HepG2 (cell line): ENCODE data around the gene GPRC5D. TPM values are rescaled to one million over a fixed set of nuclear protein-coding genes. Genes with fewer than 3 reads are reported as not detected.

Experiments used
- ATAC-seq: fragments of 200-7000 bp; cut with Tn5 transposase; 3 replicates; pipeline ENCODE4 v1.9.1; 2020; ENCODE audit warnings: mild to moderate bottlenecking, moderate library complexity
- BruUV-seq: library from RNA; stranded (reverse); fragments of 400-500 nt; replicated peaks from 2 replicates; lab custom pipeline; 2021; lab: Mats Ljungman, UMichigan
- CTCF ChIA-PET: fragments of 300-600 bp; formaldehyde crosslinking; extraction: SDS; loops from one replicate; lab custom pipeline; 2021; ENCODE audit warnings: low total read pairs, inconsistent platforms, low intra/inter-chr PET ratio; lab: Yijun Ruan, JAX
- POLR2A ChIA-PET: fragments of 350-600 bp; sonication (Branson Sonifier 250); formaldehyde crosslinking; loops from one replicate; lab custom pipeline; 2020; ENCODE audit warnings: antibody characterized with exemption, inconsistent platforms; lab: Yijun Ruan, JAX
- DNase-seq: peaks from one replicate; pipeline ENCODE4 v3.0.0-alpha.2; 2015; ENCODE audit warnings: low spot score
- FAIRE-seq: peaks from 3 replicates; lab custom pipeline; 2011; peaks lifted over from hg19 to GRCh38; lab: Jason Lieb, UNC
- H2AFZ ChIP-seq: one replicate; pipeline ENCODE4 v1.6.1; 2011; ENCODE audit warnings: low read length, inconsistent platforms
- H3K27ac ChIP-seq: fragments of 300-600 bp; 3 replicates; pipeline ENCODE4 v1.8.0; 2011; ENCODE audit warnings: mixed run types, mild to moderate bottlenecking, mixed read lengths, low read length, inconsistent platforms; ENCODE audit not compliant: insufficient read depth; ENCODE audit errors: extremely low read length
- H3K27me3 ChIP-seq, 2 experiments: fragments of 200-600 bp in 1 of 2; 2 replicates in 1 of 2; 3 replicates in 1 of 2; pipeline versions ENCODE4 v1.6.0 to v1.8.0; 2011; ENCODE audit warnings: low read length in 2 of 2, mild to moderate bottlenecking in 2 of 2, moderate library complexity in 2 of 2, inconsistent platforms in 1 of 2; ENCODE audit not compliant: insufficient read depth in 2 of 2, control insufficient read depth in 1 of 2
- H3K36me3 ChIP-seq, 2 experiments: fragments of 200-600 bp in 1 of 2; replicated peaks in 1 of 2; 2 replicates in 1 of 2; 3 replicates in 1 of 2; pipeline versions ENCODE4 v1.5.1 to v1.8.0; 2011; ENCODE audit warnings: low read length in 2 of 2, inconsistent platforms in 1 of 2; ENCODE audit not compliant: insufficient read depth in 2 of 2, control insufficient read depth in 1 of 2
- H3K4me1 ChIP-seq: 2 replicates; pipeline ENCODE4 v1.5.1; 2012; ENCODE audit warnings: low read length, inconsistent platforms; ENCODE audit not compliant: insufficient read depth
- H3K4me2 ChIP-seq: 2 replicates; pipeline ENCODE4 v1.6.0; 2011; ENCODE audit warnings: low read depth, low read length, inconsistent platforms
- H3K4me3 ChIP-seq, 3 experiments: fragments of 200-600 bp in 1 of 3; sonication (generic), shearing (Covaris generic) in 1 of 3; replicated peaks in 1 of 3; 2 replicates each; pipeline ENCODE4 v1.5.1; 2011 to 2016; ENCODE audit warnings: low read length in 3 of 3, inconsistent platforms in 2 of 3, low read depth in 2 of 3, mild to moderate bottlenecking in 2 of 3, control low read depth in 1 of 3, mixed read lengths in 1 of 3; ENCODE audit not compliant: insufficient read depth in 1 of 3
- H3K79me2 ChIP-seq: one replicate; pipeline ENCODE4 v1.6.1; 2011; ENCODE audit warnings: low read length, inconsistent platforms; ENCODE audit not compliant: insufficient read depth
- H3K9ac ChIP-seq: 2 replicates; pipeline ENCODE4 v1.6.0; 2011; ENCODE audit warnings: mild to moderate bottlenecking, low read depth, low read length, inconsistent platforms; ENCODE audit not compliant: insufficient read depth
- H3K9me3 ChIP-seq: 2 replicates; pipeline ENCODE4 v1.5.1; 2012; ENCODE audit warnings: mild to moderate bottlenecking, low read length
- H4K20me1 ChIP-seq: 2 replicates; pipeline ENCODE4 v1.6.0; 2011; ENCODE audit warnings: inconsistent platforms, mild to moderate bottlenecking, low read length, moderate library complexity; ENCODE audit not compliant: insufficient read depth
- BORCS8-MEF2B ChIP-seq: sonication (generic); formaldehyde crosslinking; IDR thresholded peaks from 2 replicates; pipeline ENCODE4 v1.8.0; 2022; ENCODE audit warnings: mild to moderate bottlenecking, missing genetic modification reagents
- IRX3 ChIP-seq: sonication (generic); formaldehyde crosslinking; IDR thresholded peaks from 2 replicates; pipeline ENCODE4 v1.8.1; 2023; ENCODE audit warnings: mild to moderate bottlenecking, low read depth, missing genetic modification reagents, borderline replicate concordance
- JUN ChIP-seq: sonication (generic); formaldehyde crosslinking; IDR thresholded peaks from 2 replicates; pipeline ENCODE4 v1.4.0; 2020; ENCODE audit warnings: mild to moderate bottlenecking, missing genetic modification reagents
- MAFF ChIP-seq: IDR thresholded peaks from 2 replicates; pipeline ENCODE4 v1.6.1; 2011; ENCODE audit warnings: low read depth, low read length, improper control_type of control experiment
- NFYC ChIP-seq: IDR thresholded peaks from 2 replicates; pipeline ENCODE4 v1.6.1; 2016; ENCODE audit warnings: missing genetic modification reagents, missing compliant biosample characterization
- SNRNP70 ChIP-seq: fragments of 200-400 bp; formaldehyde crosslinking; IDR thresholded peaks from 2 replicates; pipeline ENCODE4 v1.6.1; 2017; ENCODE audit warnings: mild to moderate bottlenecking, low read depth, low read length, moderate library complexity
- ZBTB7A ChIP-seq: sonication (generic); formaldehyde crosslinking; IDR thresholded peaks from 2 replicates; pipeline ENCODE4 v1.8.0; 2022; ENCODE audit warnings: mild to moderate bottlenecking, missing genetic modification reagents
- ZIK1 ChIP-seq: sonication (generic); formaldehyde crosslinking; IDR thresholded peaks from 2 replicates; pipeline ENCODE4 v1.5.0; 2020; ENCODE audit warnings: mild to moderate bottlenecking, low read depth, missing genetic modification reagents, borderline replicate concordance
- ZKSCAN1 ChIP-seq: fragments of 150-350 bp; IDR thresholded peaks from 2 replicates; pipeline ENCODE4 v1.6.1; 2014; ENCODE audit warnings: low read length
- ZNF567 ChIP-seq: sonication (generic); formaldehyde crosslinking; IDR thresholded peaks from 2 replicates; pipeline ENCODE4 v1.8.1; 2023; ENCODE audit warnings: mild to moderate bottlenecking, missing genetic modification reagents, borderline replicate concordance
- ZNF737 ChIP-seq: sonication (generic); formaldehyde crosslinking; IDR thresholded peaks from 2 replicates; pipeline ENCODE4 v1.5.0; 2020; ENCODE audit warnings: missing genetic modification reagents, mild to moderate bottlenecking, borderline replicate concordance
- WGBS: methylation state at CpG from one replicate; pipeline ENCODE4 v1.1.6; 2017; ENCODE audit warnings: low lambda C conversion rate; 5-methylcytosine and 5-hydroxymethylcytosine counted together
- in situ Hi-C: cut with HindIII; loops from 2 replicates; pipeline ENCODE4 v1.10.0; 2017; ENCODE audit warnings: low pct_unique_long_range_greater_than_20kb; ENCODE audit not compliant: extremely low pct_ligation_motif_present
- intact Hi-C: fragments of 100-400 bp; cut with micrococcal nuclease; formaldehyde crosslinking; loops from one replicate; pipeline ENCODE4 v1.10.0; 2022; ENCODE audit not compliant: unreplicated experiment
- polyA plus RNA-seq, 8 experiments: library from polyadenylated mRNA; depleted of rRNA in 3 of 8; stranded (reverse) in 7 of 8; unstranded in 1 of 8; fragments of >200 nt; fragmentation: Illumina TruSeq in 4 of 8; extraction: Trizol in 4 of 8; gene quantifications; 2 replicates each; pipeline versions ENCODE4 v1.2.1 to v1.2.3, GENCODE V29; 2011 to 2016; ENCODE audit warnings: low read depth in 4 of 8, missing spikeins in 1 of 8, mixed read lengths in 1 of 8; ENCODE audit not compliant: insufficient read depth in 1 of 8
- total RNA-seq, 5 experiments: library from RNA; depleted of rRNA; stranded (reverse); fragments of >200 nt; fragmentation: Illumina TruSeq; extraction: Trizol; gene quantifications; 2 replicates each; pipeline ENCODE4 v1.2.3, GENCODE V29; 2016; ENCODE audit warnings: low read depth in 1 of 5
- TF ChIP-seq, protein P1 (sequence below): sonication (generic); formaldehyde crosslinking; IDR thresholded peaks from 2 replicates; pipeline ENCODE4 v1.4.0; 2020; ENCODE audit warnings: mild to moderate bottlenecking, missing genetic modification reagents
- TF ChIP-seq, protein P2 (sequence below): sonication (generic); formaldehyde crosslinking; IDR thresholded peaks from 2 replicates; pipeline ENCODE4 v1.4.0; 2020; ENCODE audit warnings: missing genetic modification reagents
- TF ChIP-seq, protein P3 (sequence below): sonication (generic); formaldehyde crosslinking; IDR thresholded peaks from 2 replicates; pipeline ENCODE4 v1.5.0; 2020; ENCODE audit warnings: missing genetic modification reagents, mild to moderate bottlenecking, borderline replicate concordance
- TF ChIP-seq, protein P4 (sequence below): IDR thresholded peaks from 2 replicates; pipeline ENCODE4 v1.6.1; 2012; ENCODE audit warnings: inconsistent platforms

Gene GPRC5D
- total and polyA plus RNA-seq, 2 of the 13 experiments (the other 11 are each of a cell fraction or from before 2014, with no cell fraction given): not detected

DNA sequence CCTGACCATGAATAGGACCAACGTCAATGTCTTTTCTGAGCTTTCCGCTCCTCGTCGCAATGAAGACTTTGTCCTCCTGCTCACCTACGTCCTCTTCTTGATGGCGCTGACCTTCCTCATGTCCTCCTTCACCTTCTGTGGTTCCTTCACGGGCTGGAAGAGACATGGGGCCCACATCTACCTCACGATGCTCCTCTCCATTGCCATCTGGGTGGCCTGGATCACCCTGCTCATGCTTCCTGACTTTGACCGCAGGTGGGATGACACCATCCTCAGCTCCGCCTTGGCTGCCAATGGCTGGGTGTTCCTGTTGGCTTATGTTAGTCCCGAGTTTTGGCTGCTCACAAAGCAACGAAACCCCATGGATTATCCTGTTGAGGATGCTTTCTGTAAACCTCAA lies 43.3 kb downstream of the GPRC5D start:
- intact Hi-C loops (no loop called here), in situ Hi-C loops (no loop called here)
- no peaks in the 10 kb centered on the region for H4K20me1 ChIP-seq
- DNase-seq (no peak), ATAC-seq (no peak), FAIRE-seq (no peak)
- ChIA-PET CTCF (no interaction called here), POLR2A (no interaction called here)
- TF ChIP-seq, protein P1, sequence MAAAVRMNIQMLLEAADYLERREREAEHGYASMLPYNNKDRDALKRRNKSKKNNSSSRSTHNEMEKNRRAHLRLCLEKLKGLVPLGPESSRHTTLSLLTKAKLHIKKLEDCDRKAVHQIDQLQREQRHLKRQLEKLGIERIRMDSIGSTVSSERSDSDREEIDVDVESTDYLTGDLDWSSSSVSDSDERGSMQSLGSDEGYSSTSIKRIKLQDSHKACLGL (CRISPR knock-in tag): no peak
- H3K79me2 ChIP-seq: no peaks in the 10 kb centered on the region
- H3K4me3 ChIP-seq: no peak overlapping the region
- H3K9me3 ChIP-seq: no peaks in the 10 kb centered on the region
- peaks cover 14% of the 10 kb centered on the region for H3K4me1 ChIP-seq
- no peak overlapping the region for H3K27ac ChIP-seq
- no TSS peak for BruUV-seq
- H3K9ac ChIP-seq: no peak overlapping the region
- no peak overlapping the region for H3K4me2 ChIP-seq
- peaks cover 0 to 1% of the 10 kb centered on the region in 2 experiments; a peak in 2 of 5 replicates for H3K27me3 ChIP-seq
- H2AFZ ChIP-seq: no peak overlapping the region
- no peaks in the 10 kb centered on the region for H3K36me3 ChIP-seq
- WGBS: 61% methylated on average over 12 of the region's 12 CpGs

DNA sequence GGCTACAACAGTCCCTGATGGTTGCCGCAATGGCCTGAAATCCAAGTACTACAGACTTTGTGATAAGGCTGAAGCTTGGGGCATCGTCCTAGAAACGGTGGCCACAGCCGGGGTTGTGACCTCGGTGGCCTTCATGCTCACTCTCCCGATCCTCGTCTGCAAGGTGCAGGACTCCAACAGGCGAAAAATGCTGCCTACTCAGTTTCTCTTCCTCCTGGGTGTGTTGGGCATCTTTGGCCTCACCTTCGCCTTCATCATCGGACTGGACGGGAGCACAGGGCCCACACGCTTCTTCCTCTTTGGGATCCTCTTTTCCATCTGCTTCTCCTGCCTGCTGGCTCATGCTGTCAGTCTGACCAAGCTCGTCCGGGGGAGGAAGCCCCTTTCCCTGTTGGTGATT lies 43.7 kb downstream of the GPRC5D start:
- no peaks in the 10 kb centered on the region for H4K20me1 ChIP-seq
- H2AFZ ChIP-seq: no peak overlapping the region
- no peak overlapping the region for H3K4me2 ChIP-seq
- CTCF ChIA-PET: no interaction called here
- in situ Hi-C loops: no loop called here
- H3K9me3 ChIP-seq: no peaks in the 10 kb centered on the region
- DNase-seq: no peak
- H3K4me1 ChIP-seq: peaks cover 14% of the 10 kb centered on the region
- no peaks in the 10 kb centered on the region for H3K79me2 ChIP-seq
- no peak for ATAC-seq
- no peak for FAIRE-seq
- H3K4me3 ChIP-seq: no peak overlapping the region
- H3K36me3 ChIP-seq: no peaks in the 10 kb centered on the region
- intact Hi-C loops: no loop called here
- no peak overlapping the region for H3K27ac ChIP-seq
- H3K9ac ChIP-seq: no peak overlapping the region
- no TSS peak for BruUV-seq
- POLR2A ChIA-PET: no interaction called here
- 52% methylated on average over 14 of the region's 14 CpGs for WGBS
- peaks cover 2 to 4% of the 10 kb centered on the region in 2 experiments; a peak in 2 of 5 replicates for H3K27me3 ChIP-seq
- no peak for TF ChIP-seq NFYC (CRISPR knock-in tag)
- TF ChIP-seq ZNF737: no peak
- TF ChIP-seq, protein P2, sequence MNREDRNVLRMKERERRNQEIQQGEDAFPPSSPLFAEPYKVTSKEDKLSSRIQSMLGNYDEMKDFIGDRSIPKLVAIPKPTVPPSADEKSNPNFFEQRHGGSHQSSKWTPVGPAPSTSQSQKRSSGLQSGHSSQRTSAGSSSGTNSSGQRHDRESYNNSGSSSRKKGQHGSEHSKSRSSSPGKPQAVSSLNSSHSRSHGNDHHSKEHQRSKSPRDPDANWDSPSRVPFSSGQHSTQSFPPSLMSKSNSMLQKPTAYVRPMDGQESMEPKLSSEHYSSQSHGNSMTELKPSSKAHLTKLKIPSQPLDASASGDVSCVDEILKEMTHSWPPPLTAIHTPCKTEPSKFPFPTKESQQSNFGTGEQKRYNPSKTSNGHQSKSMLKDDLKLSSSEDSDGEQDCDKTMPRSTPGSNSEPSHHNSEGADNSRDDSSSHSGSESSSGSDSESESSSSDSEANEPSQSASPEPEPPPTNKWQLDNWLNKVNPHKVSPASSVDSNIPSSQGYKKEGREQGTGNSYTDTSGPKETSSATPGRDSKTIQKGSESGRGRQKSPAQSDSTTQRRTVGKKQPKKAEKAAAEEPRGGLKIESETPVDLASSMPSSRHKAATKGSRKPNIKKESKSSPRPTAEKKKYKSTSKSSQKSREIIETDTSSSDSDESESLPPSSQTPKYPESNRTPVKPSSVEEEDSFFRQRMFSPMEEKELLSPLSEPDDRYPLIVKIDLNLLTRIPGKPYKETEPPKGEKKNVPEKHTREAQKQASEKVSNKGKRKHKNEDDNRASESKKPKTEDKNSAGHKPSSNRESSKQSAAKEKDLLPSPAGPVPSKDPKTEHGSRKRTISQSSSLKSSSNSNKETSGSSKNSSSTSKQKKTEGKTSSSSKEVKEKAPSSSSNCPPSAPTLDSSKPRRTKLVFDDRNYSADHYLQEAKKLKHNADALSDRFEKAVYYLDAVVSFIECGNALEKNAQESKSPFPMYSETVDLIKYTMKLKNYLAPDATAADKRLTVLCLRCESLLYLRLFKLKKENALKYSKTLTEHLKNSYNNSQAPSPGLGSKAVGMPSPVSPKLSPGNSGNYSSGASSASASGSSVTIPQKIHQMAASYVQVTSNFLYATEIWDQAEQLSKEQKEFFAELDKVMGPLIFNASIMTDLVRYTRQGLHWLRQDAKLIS (CRISPR knock-in tag): no peak
- TF ChIP-seq ZBTB7A: no peak
- TF ChIP-seq, protein P3, sequence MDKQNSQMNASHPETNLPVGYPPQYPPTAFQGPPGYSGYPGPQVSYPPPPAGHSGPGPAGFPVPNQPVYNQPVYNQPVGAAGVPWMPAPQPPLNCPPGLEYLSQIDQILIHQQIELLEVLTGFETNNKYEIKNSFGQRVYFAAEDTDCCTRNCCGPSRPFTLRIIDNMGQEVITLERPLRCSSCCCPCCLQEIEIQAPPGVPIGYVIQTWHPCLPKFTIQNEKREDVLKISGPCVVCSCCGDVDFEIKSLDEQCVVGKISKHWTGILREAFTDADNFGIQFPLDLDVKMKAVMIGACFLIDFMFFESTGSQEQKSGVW (CRISPR knock-in tag): no peak
- no peak for TF ChIP-seq ZNF567
- TF ChIP-seq SNRNP70: no peak
- TF ChIP-seq ZKSCAN1: no peak
- no peak for TF ChIP-seq ZIK1 (CRISPR knock-in tag)
- no peak for TF ChIP-seq MAFF
- TF ChIP-seq IRX3: no peak
- TF ChIP-seq BORCS8-MEF2B: no peak
- TF ChIP-seq, protein P4, sequence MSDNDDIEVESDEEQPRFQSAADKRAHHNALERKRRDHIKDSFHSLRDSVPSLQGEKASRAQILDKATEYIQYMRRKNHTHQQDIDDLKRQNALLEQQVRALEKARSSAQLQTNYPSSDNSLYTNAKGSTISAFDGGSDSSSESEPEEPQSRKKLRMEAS: no peak
- TF ChIP-seq JUN (CRISPR knock-in tag): no peak
